ENCODE data around the gene SGSM1.

SGSM1 gene

GRCh38 chr22:24772493-24773220 lies 33.4 kb upstream of the SGSM1 start:
- TF ChIP-seq CTCF (IDR thresholded peaks at IDR 0.05; ENCODE audit: poor library complexity, severe bottlenecking): peak; percentile 64
- ATAC-seq (ENCODE audit: low read depth): peak; percentile 70; the same call in 2 of the 3 replicates
- Histone ChIP-seq H3K9me3 (ENCODE audit: severe bottlenecking) (no peaks in the 10 kb centered on the region), H3K4me1 (ENCODE audit: insufficient read depth, poor library complexity, severe bottlenecking) (no peaks in the 10 kb centered on the region), H3K27me3 (ENCODE audit: insufficient read depth, poor library complexity, severe bottlenecking) (no peaks in the 10 kb centered on the region), H3K4me3 (ENCODE audit: severe bottlenecking) (no peak overlapping the region), H3K36me3 (ENCODE audit: low read depth) (no peaks in the 10 kb centered on the region), H3K27ac (ENCODE audit: poor library complexity, severe bottlenecking) (no peak overlapping the region)
- no peak for DNase-seq (ENCODE audit: low spot score)

- no peak for ATAC-seq (ENCODE audit: low read depth)
- TF ChIP-seq CTCF (IDR thresholded peaks at IDR 0.05; ENCODE audit: poor library complexity, severe bottlenecking): no peak
- Histone ChIP-seq H3K27ac (ENCODE audit: poor library complexity, severe bottlenecking) (no peak overlapping the region), H3K36me3 (ENCODE audit: low read depth) (no peaks in the 10 kb centered on the region), H3K27me3 (ENCODE audit: insufficient read depth, poor library complexity, severe bottlenecking) (no peaks in the 10 kb centered on the region), H3K4me1 (ENCODE audit: insufficient read depth, poor library complexity, severe bottlenecking) (no peaks in the 10 kb centered on the region), H3K4me3 (ENCODE audit: severe bottlenecking) (no peak overlapping the region), H3K9me3 (ENCODE audit: severe bottlenecking) (no peaks in the 10 kb centered on the region)
- DNase-seq (ENCODE audit: low spot score): no peak
Observed at GRCh38 chr22:24775769-24776492, 30.1 kb upstream of the SGSM1 start.

GRCh38 chr22:24776525-24776924 lies 29.5 kb upstream of the SGSM1 start:
- ATAC-seq (ENCODE audit: low read depth): no peak
- TF ChIP-seq CTCF (IDR thresholded peaks at IDR 0.05; ENCODE audit: poor library complexity, severe bottlenecking): no peak

GRCh38 chr22:24789516-24789915 lies 16.5 kb upstream of the SGSM1 start:
- H3K4me3 ChIP-seq (ENCODE audit: severe bottlenecking): no peak overlapping the region
- H3K4me1 ChIP-seq (ENCODE audit: insufficient read depth, poor library complexity, severe bottlenecking): no peaks in the 10 kb centered on the region
- H3K36me3 ChIP-seq (ENCODE audit: low read depth): no peaks in the 10 kb centered on the region
- DNase-seq (ENCODE audit: low spot score) (no peak), ATAC-seq (ENCODE audit: low read depth) (no peak)
- no peak overlapping the region for H3K27ac ChIP-seq (ENCODE audit: poor library complexity, severe bottlenecking)
- no peak for TF ChIP-seq CTCF (IDR thresholded peaks at IDR 0.05; ENCODE audit: poor library complexity, severe bottlenecking)
- no peaks in the 10 kb centered on the region for H3K9me3 ChIP-seq (ENCODE audit: severe bottlenecking)
- H3K27me3 ChIP-seq (ENCODE audit: insufficient read depth, poor library complexity, severe bottlenecking): no peaks in the 10 kb centered on the region

More at GRCh38 chr22:24776525-24776924, 29.5 kb upstream of the SGSM1 start:
- H3K27me3 ChIP-seq (ENCODE audit: insufficient read depth, poor library complexity, severe bottlenecking): no peaks in the 10 kb centered on the region
- H3K36me3 ChIP-seq (ENCODE audit: low read depth): no peaks in the 10 kb centered on the region
- H3K4me1 ChIP-seq (ENCODE audit: insufficient read depth, poor library complexity, severe bottlenecking): no peaks in the 10 kb centered on the region
- DNase-seq (ENCODE audit: low spot score): no peak
- no peak overlapping the region for H3K27ac ChIP-seq (ENCODE audit: poor library complexity, severe bottlenecking)
- no peaks in the 10 kb centered on the region for H3K9me3 ChIP-seq (ENCODE audit: severe bottlenecking)
- no peak overlapping the region for H3K4me3 ChIP-seq (ENCODE audit: severe bottlenecking)

- H3K36me3 ChIP-seq (ENCODE audit: low read depth): no peaks in the 10 kb centered on the region
- no peaks in the 10 kb centered on the region for H3K9me3 ChIP-seq (ENCODE audit: severe bottlenecking)
- H3K27ac ChIP-seq (ENCODE audit: poor library complexity, severe bottlenecking): no peak overlapping the region
- no peaks in the 10 kb centered on the region for H3K27me3 ChIP-seq (ENCODE audit: insufficient read depth, poor library complexity, severe bottlenecking)
- DNase-seq (ENCODE audit: low spot score) (no peak), ATAC-seq (ENCODE audit: low read depth) (no peak)
- no peaks in the 10 kb centered on the region for H3K4me1 ChIP-seq (ENCODE audit: insufficient read depth, poor library complexity, severe bottlenecking)
- TF ChIP-seq CTCF (IDR thresholded peaks at IDR 0.05; ENCODE audit: poor library complexity, severe bottlenecking): no peak
- no peak overlapping the region for H3K4me3 ChIP-seq (ENCODE audit: severe bottlenecking)
Observed at GRCh38 chr22:24791362-24791761, 14.6 kb upstream of the SGSM1 start.
